HepG2 (cell line): Measurements from ENCODE around the gene RARRES1. TPM values are rescaled to one million over a fixed set of nuclear protein-coding genes. Genes with fewer than 3 reads are reported as not detected.
A peak's percentile ranks its signal among the peaks of the same experiment; 100 is the strongest.

Source experiments
- ATAC-seq: fragments of 200-7000 bp; cut with Tn5 transposase; 3 replicates; pipeline ENCODE4 v1.9.1; 2020; ENCODE audit warnings: mild to moderate bottlenecking, moderate library complexity
- BruUV-seq: library from RNA; stranded (reverse); fragments of 400-500 nt; replicated peaks from 2 replicates; lab custom pipeline; 2021; lab: Mats Ljungman, UMichigan
- CTCF ChIA-PET: fragments of 300-600 bp; formaldehyde crosslinking; extraction: SDS; loops from one replicate; lab custom pipeline; 2021; ENCODE audit warnings: low total read pairs, inconsistent platforms, low intra/inter-chr PET ratio; lab: Yijun Ruan, JAX
- POLR2A ChIA-PET: fragments of 350-600 bp; sonication (Branson Sonifier 250); formaldehyde crosslinking; loops from one replicate; lab custom pipeline; 2020; ENCODE audit warnings: antibody characterized with exemption, inconsistent platforms; lab: Yijun Ruan, JAX
- DNase-seq: peaks from one replicate; pipeline ENCODE4 v3.0.0-alpha.2; 2015; ENCODE audit warnings: low spot score
- FAIRE-seq: peaks from 3 replicates; lab custom pipeline; 2011; peaks lifted over from hg19 to GRCh38; lab: Jason Lieb, UNC
- H2AFZ ChIP-seq: one replicate; pipeline ENCODE4 v1.6.1; 2011; ENCODE audit warnings: low read length, inconsistent platforms
- H3K27ac ChIP-seq: fragments of 300-600 bp; 3 replicates; pipeline ENCODE4 v1.8.0; 2011; ENCODE audit warnings: mixed run types, mild to moderate bottlenecking, mixed read lengths, low read length, inconsistent platforms; ENCODE audit not compliant: insufficient read depth; ENCODE audit errors: extremely low read length
- H3K27me3 ChIP-seq, 2 experiments: fragments of 200-600 bp in 1 of 2; 2 replicates in 1 of 2; 3 replicates in 1 of 2; pipeline versions ENCODE4 v1.6.0 to v1.8.0; 2011; ENCODE audit warnings: low read length in 2 of 2, mild to moderate bottlenecking in 2 of 2, moderate library complexity in 2 of 2, inconsistent platforms in 1 of 2; ENCODE audit not compliant: insufficient read depth in 2 of 2, control insufficient read depth in 1 of 2
- H3K36me3 ChIP-seq, 2 experiments: fragments of 200-600 bp in 1 of 2; replicated peaks in 1 of 2; 2 replicates in 1 of 2; 3 replicates in 1 of 2; pipeline versions ENCODE4 v1.5.1 to v1.8.0; 2011; ENCODE audit warnings: low read length in 2 of 2, inconsistent platforms in 1 of 2; ENCODE audit not compliant: insufficient read depth in 2 of 2, control insufficient read depth in 1 of 2
- H3K4me1 ChIP-seq: 2 replicates; pipeline ENCODE4 v1.5.1; 2012; ENCODE audit warnings: low read length, inconsistent platforms; ENCODE audit not compliant: insufficient read depth
- H3K4me2 ChIP-seq: 2 replicates; pipeline ENCODE4 v1.6.0; 2011; ENCODE audit warnings: low read depth, low read length, inconsistent platforms
- H3K4me3 ChIP-seq, 3 experiments: fragments of 200-600 bp in 1 of 3; sonication (generic), shearing (Covaris generic) in 1 of 3; replicated peaks in 1 of 3; 2 replicates each; pipeline ENCODE4 v1.5.1; 2011 to 2016; ENCODE audit warnings: low read length in 3 of 3, inconsistent platforms in 2 of 3, low read depth in 2 of 3, mild to moderate bottlenecking in 2 of 3, control low read depth in 1 of 3, mixed read lengths in 1 of 3; ENCODE audit not compliant: insufficient read depth in 1 of 3
- H3K79me2 ChIP-seq: one replicate; pipeline ENCODE4 v1.6.1; 2011; ENCODE audit warnings: low read length, inconsistent platforms; ENCODE audit not compliant: insufficient read depth
- H3K9ac ChIP-seq: 2 replicates; pipeline ENCODE4 v1.6.0; 2011; ENCODE audit warnings: mild to moderate bottlenecking, low read depth, low read length, inconsistent platforms; ENCODE audit not compliant: insufficient read depth
- H3K9me3 ChIP-seq: 2 replicates; pipeline ENCODE4 v1.5.1; 2012; ENCODE audit warnings: mild to moderate bottlenecking, low read length
- H4K20me1 ChIP-seq: 2 replicates; pipeline ENCODE4 v1.6.0; 2011; ENCODE audit warnings: inconsistent platforms, mild to moderate bottlenecking, low read length, moderate library complexity; ENCODE audit not compliant: insufficient read depth
- CEBPB ChIP-seq: IDR thresholded peaks from 2 replicates; pipeline ENCODE4 v1.6.1; 2011; ENCODE audit warnings: low read depth, low read length, improper control_type of control experiment, borderline replicate concordance
- ZNF138 ChIP-seq: sonication (generic); formaldehyde crosslinking; IDR thresholded peaks from 2 replicates; pipeline ENCODE4 v1.5.0; 2020; ENCODE audit warnings: mild to moderate bottlenecking, low read depth, missing genetic modification reagents
- WGBS: methylation state at CpG from one replicate; pipeline ENCODE4 v1.1.6; 2017; ENCODE audit warnings: low lambda C conversion rate; 5-methylcytosine and 5-hydroxymethylcytosine counted together
- in situ Hi-C: cut with HindIII; loops from 2 replicates; pipeline ENCODE4 v1.10.0; 2017; ENCODE audit warnings: low pct_unique_long_range_greater_than_20kb; ENCODE audit not compliant: extremely low pct_ligation_motif_present
- intact Hi-C: fragments of 100-400 bp; cut with micrococcal nuclease; formaldehyde crosslinking; loops from one replicate; pipeline ENCODE4 v1.10.0; 2022; ENCODE audit not compliant: unreplicated experiment
- polyA plus RNA-seq, 8 experiments: library from polyadenylated mRNA; depleted of rRNA in 3 of 8; stranded (reverse) in 7 of 8; unstranded in 1 of 8; fragments of >200 nt; fragmentation: Illumina TruSeq in 4 of 8; extraction: Trizol in 4 of 8; gene quantifications; 2 replicates each; pipeline versions ENCODE4 v1.2.1 to v1.2.3, GENCODE V29; 2011 to 2016; ENCODE audit warnings: low read depth in 4 of 8, missing spikeins in 1 of 8, mixed read lengths in 1 of 8; ENCODE audit not compliant: insufficient read depth in 1 of 8
- total RNA-seq, 5 experiments: library from RNA; depleted of rRNA; stranded (reverse); fragments of >200 nt; fragmentation: Illumina TruSeq; extraction: Trizol; gene quantifications; 2 replicates each; pipeline ENCODE4 v1.2.3, GENCODE V29; 2016; ENCODE audit warnings: low read depth in 1 of 5
- TF ChIP-seq, protein P1 (sequence below): IDR thresholded peaks from 2 replicates; pipeline ENCODE4 v1.6.1; 2016; ENCODE audit warnings: control low read depth

Gene RARRES1
- total and polyA plus RNA-seq, 2 of the 13 experiments (the other 11 are each of a cell fraction or from before 2014, with no cell fraction given), result not detected

DNA sequence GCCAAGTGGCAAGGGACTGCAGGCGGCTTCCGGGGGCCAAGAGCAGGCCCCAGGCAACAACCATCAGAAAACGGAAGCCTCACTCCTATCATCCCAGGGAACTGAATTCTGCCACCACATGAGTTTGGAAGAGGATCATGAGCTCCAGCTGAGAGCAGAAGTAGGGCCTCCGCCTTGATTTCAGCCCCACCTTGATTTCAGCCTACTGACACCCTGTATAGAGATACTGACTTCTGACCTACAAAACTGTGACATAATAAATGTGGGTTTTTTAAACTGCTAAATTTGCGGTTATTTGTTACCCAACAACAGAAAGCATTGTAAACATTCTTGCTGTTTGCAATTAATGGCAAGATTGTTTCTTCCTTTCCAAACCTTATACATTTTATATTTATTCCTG is 21.6 kb upstream of the RARRES1 start:
- Histone ChIP-seq H3K4me2 (no peak overlapping the region), H4K20me1 (no peaks in the 10 kb centered on the region), H3K9ac (no peak overlapping the region), H3K9me3 (no peaks in the 10 kb centered on the region), H3K4me3 (no peak overlapping the region), H3K27ac (no peak overlapping the region), H3K36me3 (no peaks in the 10 kb centered on the region), H3K79me2 (no peaks in the 10 kb centered on the region), H2AFZ (no peak overlapping the region), H3K27me3 (no peaks in the 10 kb centered on the region), H3K4me1 (no peaks in the 10 kb centered on the region)
- ATAC-seq (no peak), FAIRE-seq (no peak), DNase-seq (no peak)
- 96% methylated on average over 2 of the region's 5 CpGs for WGBS
- TF ChIP-seq ZNF138 (CRISPR knock-in tag), result no peak
- no TSS peak for BruUV-seq
- in situ Hi-C loops (no loop called here), intact Hi-C loops (no loop called here)
- POLR2A ChIA-PET, result no interaction called here
- CTCF ChIA-PET, result no interaction called here

DNA sequence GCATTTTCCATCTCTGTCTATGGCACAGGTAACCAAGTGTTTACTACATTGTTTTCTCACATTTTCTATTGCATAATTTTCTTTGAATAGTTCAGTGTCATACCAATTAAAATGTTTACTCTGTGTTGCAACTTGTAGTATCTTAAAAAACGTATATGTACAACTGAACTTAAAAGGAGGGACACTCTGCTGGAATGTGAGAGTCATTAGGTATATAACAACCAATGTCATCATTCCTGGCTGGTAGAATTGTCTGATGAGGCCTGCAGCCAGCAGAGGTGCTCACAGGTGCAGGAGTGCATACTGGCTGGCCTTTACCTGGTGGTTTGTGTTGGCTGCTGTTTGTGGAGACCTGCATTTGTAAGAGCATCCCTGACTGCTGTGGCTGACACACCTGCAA is 19.1 kb upstream of the RARRES1 start:
- H3K4me1 ChIP-seq, result no peaks in the 10 kb centered on the region
- POLR2A ChIA-PET, result no interaction called here

More for the DNA sequence above, 19.1 kb upstream of the RARRES1 start:
- CTCF ChIA-PET, result no interaction called here
- Histone ChIP-seq H3K9ac (no peak overlapping the region), H3K27me3 (no peaks in the 10 kb centered on the region), H3K79me2 (no peaks in the 10 kb centered on the region), H3K36me3 (no peaks in the 10 kb centered on the region), H3K9me3 (no peaks in the 10 kb centered on the region), H3K4me2 (no peak overlapping the region), H3K4me3 (no peak overlapping the region), H3K27ac (no peak overlapping the region), H4K20me1 (no peaks in the 10 kb centered on the region), H2AFZ (no peak overlapping the region)
- FAIRE-seq (no peak), DNase-seq (no peak), ATAC-seq (no peak)
- WGBS, result 38% methylated on average over 1 of the region's 1 CpG
- in situ Hi-C loops, result no loop called here
- TF ChIP-seq, protein P1, sequence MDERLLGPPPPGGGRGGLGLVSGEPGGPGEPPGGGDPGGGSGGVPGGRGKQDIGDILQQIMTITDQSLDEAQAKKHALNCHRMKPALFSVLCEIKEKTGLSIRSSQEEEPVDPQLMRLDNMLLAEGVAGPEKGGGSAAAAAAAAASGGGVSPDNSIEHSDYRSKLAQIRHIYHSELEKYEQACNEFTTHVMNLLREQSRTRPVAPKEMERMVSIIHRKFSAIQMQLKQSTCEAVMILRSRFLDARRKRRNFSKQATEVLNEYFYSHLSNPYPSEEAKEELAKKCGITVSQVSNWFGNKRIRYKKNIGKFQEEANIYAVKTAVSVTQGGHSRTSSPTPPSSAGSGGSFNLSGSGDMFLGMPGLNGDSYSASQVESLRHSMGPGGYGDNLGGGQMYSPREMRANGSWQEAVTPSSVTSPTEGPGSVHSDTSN (CRISPR knock-in tag), result no peak
- peak; percentile 0; the same call in 1 of the 2 replicates for TF ChIP-seq CEBPB
- intact Hi-C loops, result no loop called here
- BruUV-seq, result no TSS peak
